ENCODE measurements around the gene LPCAT1. TPM values are rescaled to one million over a fixed set of nuclear protein-coding genes. Genes with fewer than 3 reads are reported as not detected.

The LPCAT1 gene
- total and polyA plus RNA-seq, 2 of the 13 experiments (the other 11 are each of a cell fraction or from before 2014, with no cell fraction given): 29.8 to 90.6 TPM

- TF ChIP-seq E2F1 (CRISPR knock-in tag; IDR thresholded peaks at IDR 0.05) (no peak), ZNF20 (CRISPR knock-in tag; IDR thresholded peaks at IDR 0.05) (no peak), SMYD3 (CRISPR knock-in tag; IDR thresholded peaks at IDR 0.05) (no peak), ZNF296 (CRISPR knock-in tag; conservative IDR thresholded peaks at IDR 0.05) (no peak), ZIK1 (CRISPR knock-in tag; IDR thresholded peaks at IDR 0.05; ENCODE audit: borderline replicate concordance, low read depth) (no peak), KAT2B (IDR thresholded peaks at IDR 0.05; ENCODE audit: borderline replicate concordance, low read depth, low read length) (no peak), ZNF101 (CRISPR knock-in tag; IDR thresholded peaks at IDR 0.05; ENCODE audit: borderline replicate concordance, low read depth) (no peak), NFATC3 (CRISPR knock-in tag; IDR thresholded peaks at IDR 0.05) (no peak), ZNF326 (CRISPR knock-in tag; IDR thresholded peaks at IDR 0.05; ENCODE audit: borderline replicate concordance) (no peak), ZSCAN21 (CRISPR knock-in tag; IDR thresholded peaks at IDR 0.05; ENCODE audit: borderline replicate concordance) (peak; percentile 34), SKI (IDR thresholded peaks at IDR 0.05; ENCODE audit: partially characterized antibody) (no peak), ZNF343 (CRISPR knock-in tag; IDR thresholded peaks at IDR 0.05) (no peak), NFE2 (CRISPR knock-in tag; IDR thresholded peaks at IDR 0.05) (no peak), WIZ (CRISPR knock-in tag; IDR thresholded peaks at IDR 0.05) (no peak), ISL2 (CRISPR knock-in tag; IDR thresholded peaks at IDR 0.05) (peak; percentile 79), SAP130 (CRISPR knock-in tag; IDR thresholded peaks at IDR 0.05; ENCODE audit: low read depth) (peak; percentile 41; the same call in 1 of the 2 replicates), KDM2A (CRISPR knock-in tag; IDR thresholded peaks at IDR 0.05; ENCODE audit: borderline replicate concordance, low read depth) (0 out of 2 replicates have a peak, but pooled peaks have one; percentile 15), MLLT10 (CRISPR knock-in tag; IDR thresholded peaks at IDR 0.05) (no peak), ZNF205 (CRISPR knock-in tag; IDR thresholded peaks at IDR 0.05) (0 out of 2 replicates have a peak, but pooled peaks have one; percentile 28), MBNL3 (CRISPR knock-in tag; conservative IDR thresholded peaks at IDR 0.05) (no peak), NR2F6 (IDR thresholded peaks at IDR 0.05) (0 out of 2 replicates have a peak, but pooled peaks have one; percentile 29), NR2F6 (CRISPR knock-in tag; IDR thresholded peaks at IDR 0.05) (no peak; the same call in 1 of the 2 replicates), MAFG (CRISPR knock-in tag; IDR thresholded peaks at IDR 0.05) (peak; percentile 72; the same call in 1 of the 2 replicates)
- TF ChIP-seq, protein P1, sequence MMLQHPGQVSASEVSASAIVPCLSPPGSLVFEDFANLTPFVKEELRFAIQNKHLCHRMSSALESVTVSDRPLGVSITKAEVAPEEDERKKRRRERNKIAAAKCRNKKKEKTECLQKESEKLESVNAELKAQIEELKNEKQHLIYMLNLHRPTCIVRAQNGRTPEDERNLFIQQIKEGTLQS (CRISPR knock-in tag; IDR thresholded peaks at IDR 0.05): no peak
- TF ChIP-seq, protein P2, sequence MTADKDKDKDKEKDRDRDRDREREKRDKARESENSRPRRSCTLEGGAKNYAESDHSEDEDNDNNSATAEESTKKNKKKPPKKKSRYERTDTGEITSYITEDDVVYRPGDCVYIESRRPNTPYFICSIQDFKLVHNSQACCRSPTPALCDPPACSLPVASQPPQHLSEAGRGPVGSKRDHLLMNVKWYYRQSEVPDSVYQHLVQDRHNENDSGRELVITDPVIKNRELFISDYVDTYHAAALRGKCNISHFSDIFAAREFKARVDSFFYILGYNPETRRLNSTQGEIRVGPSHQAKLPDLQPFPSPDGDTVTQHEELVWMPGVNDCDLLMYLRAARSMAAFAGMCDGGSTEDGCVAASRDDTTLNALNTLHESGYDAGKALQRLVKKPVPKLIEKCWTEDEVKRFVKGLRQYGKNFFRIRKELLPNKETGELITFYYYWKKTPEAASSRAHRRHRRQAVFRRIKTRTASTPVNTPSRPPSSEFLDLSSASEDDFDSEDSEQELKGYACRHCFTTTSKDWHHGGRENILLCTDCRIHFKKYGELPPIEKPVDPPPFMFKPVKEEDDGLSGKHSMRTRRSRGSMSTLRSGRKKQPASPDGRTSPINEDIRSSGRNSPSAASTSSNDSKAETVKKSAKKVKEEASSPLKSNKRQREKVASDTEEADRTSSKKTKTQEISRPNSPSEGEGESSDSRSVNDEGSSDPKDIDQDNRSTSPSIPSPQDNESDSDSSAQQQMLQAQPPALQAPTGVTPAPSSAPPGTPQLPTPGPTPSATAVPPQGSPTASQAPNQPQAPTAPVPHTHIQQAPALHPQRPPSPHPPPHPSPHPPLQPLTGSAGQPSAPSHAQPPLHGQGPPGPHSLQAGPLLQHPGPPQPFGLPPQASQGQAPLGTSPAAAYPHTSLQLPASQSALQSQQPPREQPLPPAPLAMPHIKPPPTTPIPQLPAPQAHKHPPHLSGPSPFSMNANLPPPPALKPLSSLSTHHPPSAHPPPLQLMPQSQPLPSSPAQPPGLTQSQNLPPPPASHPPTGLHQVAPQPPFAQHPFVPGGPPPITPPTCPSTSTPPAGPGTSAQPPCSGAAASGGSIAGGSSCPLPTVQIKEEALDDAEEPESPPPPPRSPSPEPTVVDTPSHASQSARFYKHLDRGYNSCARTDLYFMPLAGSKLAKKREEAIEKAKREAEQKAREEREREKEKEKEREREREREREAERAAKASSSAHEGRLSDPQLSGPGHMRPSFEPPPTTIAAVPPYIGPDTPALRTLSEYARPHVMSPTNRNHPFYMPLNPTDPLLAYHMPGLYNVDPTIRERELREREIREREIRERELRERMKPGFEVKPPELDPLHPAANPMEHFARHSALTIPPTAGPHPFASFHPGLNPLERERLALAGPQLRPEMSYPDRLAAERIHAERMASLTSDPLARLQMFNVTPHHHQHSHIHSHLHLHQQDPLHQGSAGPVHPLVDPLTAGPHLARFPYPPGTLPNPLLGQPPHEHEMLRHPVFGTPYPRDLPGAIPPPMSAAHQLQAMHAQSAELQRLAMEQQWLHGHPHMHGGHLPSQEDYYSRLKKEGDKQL (CRISPR knock-in tag; IDR thresholded peaks at IDR 0.05; ENCODE audit: low read depth): peak; percentile 25; the same call in 1 of the 2 replicates
- TF ChIP-seq, protein P3, sequence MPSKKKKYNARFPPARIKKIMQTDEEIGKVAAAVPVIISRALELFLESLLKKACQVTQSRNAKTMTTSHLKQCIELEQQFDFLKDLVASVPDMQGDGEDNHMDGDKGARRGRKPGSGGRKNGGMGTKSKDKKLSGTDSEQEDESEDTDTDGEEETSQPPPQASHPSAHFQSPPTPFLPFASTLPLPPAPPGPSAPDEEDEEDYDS (CRISPR knock-in tag; IDR thresholded peaks at IDR 0.05): peak; percentile 55
Observed at GRCh38 chr5:1564182-1564748, 40.5 kb upstream of the LPCAT1 start (continued).

Data from HepG2 (cell line).